HepG2 (cell line): ENCODE results near the gene ZNF530. TPM values are rescaled to one million over a fixed set of nuclear protein-coding genes. Genes with fewer than 3 reads are reported as not detected.

Source experiments
- AKAP8 ChIP-seq: sonication (generic); formaldehyde crosslinking; IDR thresholded peaks from 2 replicates; pipeline ENCODE4 v1.5.1; 2020; ENCODE audit warnings: mild to moderate bottlenecking, missing genetic modification reagents
- CREB1 ChIP-seq, 2 experiments: fragments of 450-650 bp in 1 of 2; IDR thresholded peaks; 2 replicates each; pipeline ENCODE4 v1.6.1; 2016 to 2017; ENCODE audit warnings: control low read depth in 1 of 2, mild to moderate bottlenecking in 1 of 2, missing compliant biosample characterization in 1 of 2, missing genetic modification characterization in 1 of 2
- HMG20B ChIP-seq: conservative IDR thresholded peaks from 2 replicates; pipeline ENCODE4 v1.6.1; 2016; ENCODE audit warnings: missing genetic modification reagents, missing compliant biosample characterization
- JUNB ChIP-seq: sonication (generic); formaldehyde crosslinking; IDR thresholded peaks from 2 replicates; pipeline ENCODE4 v1.8.0; 2022; ENCODE audit warnings: missing genetic modification reagents, mild to moderate bottlenecking, borderline replicate concordance
- MYNN ChIP-seq: sonication (generic); formaldehyde crosslinking; IDR thresholded peaks from 2 replicates; pipeline ENCODE4 v1.4.0; 2020; ENCODE audit warnings: mild to moderate bottlenecking, low read depth, missing genetic modification reagents
- NCOA5 ChIP-seq: sonication (generic); formaldehyde crosslinking; IDR thresholded peaks from 2 replicates; pipeline ENCODE4 v1.4.0; 2020; ENCODE audit warnings: missing genetic modification reagents
- ZNF34 ChIP-seq: sonication (generic); formaldehyde crosslinking; IDR thresholded peaks from 2 replicates; pipeline ENCODE4 v1.4.0; 2020; ENCODE audit warnings: mild to moderate bottlenecking, missing genetic modification reagents, borderline replicate concordance
- ZNF367 ChIP-seq: sonication (generic); formaldehyde crosslinking; IDR thresholded peaks from 2 replicates; pipeline ENCODE4 v1.4.0; 2020; ENCODE audit warnings: missing genetic modification reagents, borderline replicate concordance
- ZNF629 ChIP-seq: sonication (generic); formaldehyde crosslinking; conservative IDR thresholded peaks from 2 replicates; pipeline ENCODE4 v1.5.0; 2020; ENCODE audit warnings: missing genetic modification reagents
- ZNF773 ChIP-seq: sonication (generic); formaldehyde crosslinking; IDR thresholded peaks from 2 replicates; pipeline ENCODE4 v1.4.0; 2020; ENCODE audit warnings: missing genetic modification reagents, borderline replicate concordance
- polyA plus RNA-seq, 8 experiments: library from polyadenylated mRNA; depleted of rRNA in 3 of 8; stranded (reverse) in 7 of 8; unstranded in 1 of 8; fragments of >200 nt; fragmentation: Illumina TruSeq in 4 of 8; extraction: Trizol in 4 of 8; gene quantifications; 2 replicates each; pipeline versions ENCODE4 v1.2.1 to v1.2.3, GENCODE V29; 2011 to 2016; ENCODE audit warnings: low read depth in 4 of 8, missing spikeins in 1 of 8, mixed read lengths in 1 of 8; ENCODE audit not compliant: insufficient read depth in 1 of 8
- total RNA-seq, 5 experiments: library from RNA; depleted of rRNA; stranded (reverse); fragments of >200 nt; fragmentation: Illumina TruSeq; extraction: Trizol; gene quantifications; 2 replicates each; pipeline ENCODE4 v1.2.3, GENCODE V29; 2016; ENCODE audit warnings: low read depth in 1 of 5
- TF ChIP-seq, protein P1 (sequence below): IDR thresholded peaks from 2 replicates; pipeline ENCODE4 v1.6.1; 2016; ENCODE audit warnings: low read depth, missing genetic modification reagents, missing compliant biosample characterization
- TF ChIP-seq, protein P2 (sequence below): sonication (generic); formaldehyde crosslinking; IDR thresholded peaks from 2 replicates; pipeline ENCODE4 v1.4.0; 2020; ENCODE audit warnings: mild to moderate bottlenecking, missing genetic modification reagents

Gene ZNF530
- total and polyA plus RNA-seq, 2 of the 13 experiments (the other 11 are each of a cell fraction or from before 2014, with no cell fraction given) = 1.1 to 7.8 TPM

GRCh38 chr19:57559404-57560025, 40.2 kb upstream of the ZNF530 start, which contains the start of gene ZNF550 (continued):
- TF ChIP-seq AKAP8 (CRISPR knock-in tag) = peak; percentile 33; the same call in 1 of the 2 replicates
- TF ChIP-seq MYNN = no peak
- no peak for TF ChIP-seq JUNB (CRISPR knock-in tag)
- no peak for TF ChIP-seq ZNF34 (CRISPR knock-in tag)
- no peak for TF ChIP-seq ZNF773 (CRISPR knock-in tag)
- no peak for TF ChIP-seq ZNF367 (CRISPR knock-in tag)
- TF ChIP-seq CREB1 (IDR thresholded peaks at IDR 0.05) = peak; percentile 81
- peak; percentile 93 for TF ChIP-seq CREB1 (CRISPR knock-in tag; IDR thresholded peaks at IDR 0.05)
- no peak for TF ChIP-seq ZNF629
- TF ChIP-seq, protein P1, sequence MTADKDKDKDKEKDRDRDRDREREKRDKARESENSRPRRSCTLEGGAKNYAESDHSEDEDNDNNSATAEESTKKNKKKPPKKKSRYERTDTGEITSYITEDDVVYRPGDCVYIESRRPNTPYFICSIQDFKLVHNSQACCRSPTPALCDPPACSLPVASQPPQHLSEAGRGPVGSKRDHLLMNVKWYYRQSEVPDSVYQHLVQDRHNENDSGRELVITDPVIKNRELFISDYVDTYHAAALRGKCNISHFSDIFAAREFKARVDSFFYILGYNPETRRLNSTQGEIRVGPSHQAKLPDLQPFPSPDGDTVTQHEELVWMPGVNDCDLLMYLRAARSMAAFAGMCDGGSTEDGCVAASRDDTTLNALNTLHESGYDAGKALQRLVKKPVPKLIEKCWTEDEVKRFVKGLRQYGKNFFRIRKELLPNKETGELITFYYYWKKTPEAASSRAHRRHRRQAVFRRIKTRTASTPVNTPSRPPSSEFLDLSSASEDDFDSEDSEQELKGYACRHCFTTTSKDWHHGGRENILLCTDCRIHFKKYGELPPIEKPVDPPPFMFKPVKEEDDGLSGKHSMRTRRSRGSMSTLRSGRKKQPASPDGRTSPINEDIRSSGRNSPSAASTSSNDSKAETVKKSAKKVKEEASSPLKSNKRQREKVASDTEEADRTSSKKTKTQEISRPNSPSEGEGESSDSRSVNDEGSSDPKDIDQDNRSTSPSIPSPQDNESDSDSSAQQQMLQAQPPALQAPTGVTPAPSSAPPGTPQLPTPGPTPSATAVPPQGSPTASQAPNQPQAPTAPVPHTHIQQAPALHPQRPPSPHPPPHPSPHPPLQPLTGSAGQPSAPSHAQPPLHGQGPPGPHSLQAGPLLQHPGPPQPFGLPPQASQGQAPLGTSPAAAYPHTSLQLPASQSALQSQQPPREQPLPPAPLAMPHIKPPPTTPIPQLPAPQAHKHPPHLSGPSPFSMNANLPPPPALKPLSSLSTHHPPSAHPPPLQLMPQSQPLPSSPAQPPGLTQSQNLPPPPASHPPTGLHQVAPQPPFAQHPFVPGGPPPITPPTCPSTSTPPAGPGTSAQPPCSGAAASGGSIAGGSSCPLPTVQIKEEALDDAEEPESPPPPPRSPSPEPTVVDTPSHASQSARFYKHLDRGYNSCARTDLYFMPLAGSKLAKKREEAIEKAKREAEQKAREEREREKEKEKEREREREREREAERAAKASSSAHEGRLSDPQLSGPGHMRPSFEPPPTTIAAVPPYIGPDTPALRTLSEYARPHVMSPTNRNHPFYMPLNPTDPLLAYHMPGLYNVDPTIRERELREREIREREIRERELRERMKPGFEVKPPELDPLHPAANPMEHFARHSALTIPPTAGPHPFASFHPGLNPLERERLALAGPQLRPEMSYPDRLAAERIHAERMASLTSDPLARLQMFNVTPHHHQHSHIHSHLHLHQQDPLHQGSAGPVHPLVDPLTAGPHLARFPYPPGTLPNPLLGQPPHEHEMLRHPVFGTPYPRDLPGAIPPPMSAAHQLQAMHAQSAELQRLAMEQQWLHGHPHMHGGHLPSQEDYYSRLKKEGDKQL = no peak
- TF ChIP-seq, protein P2, sequence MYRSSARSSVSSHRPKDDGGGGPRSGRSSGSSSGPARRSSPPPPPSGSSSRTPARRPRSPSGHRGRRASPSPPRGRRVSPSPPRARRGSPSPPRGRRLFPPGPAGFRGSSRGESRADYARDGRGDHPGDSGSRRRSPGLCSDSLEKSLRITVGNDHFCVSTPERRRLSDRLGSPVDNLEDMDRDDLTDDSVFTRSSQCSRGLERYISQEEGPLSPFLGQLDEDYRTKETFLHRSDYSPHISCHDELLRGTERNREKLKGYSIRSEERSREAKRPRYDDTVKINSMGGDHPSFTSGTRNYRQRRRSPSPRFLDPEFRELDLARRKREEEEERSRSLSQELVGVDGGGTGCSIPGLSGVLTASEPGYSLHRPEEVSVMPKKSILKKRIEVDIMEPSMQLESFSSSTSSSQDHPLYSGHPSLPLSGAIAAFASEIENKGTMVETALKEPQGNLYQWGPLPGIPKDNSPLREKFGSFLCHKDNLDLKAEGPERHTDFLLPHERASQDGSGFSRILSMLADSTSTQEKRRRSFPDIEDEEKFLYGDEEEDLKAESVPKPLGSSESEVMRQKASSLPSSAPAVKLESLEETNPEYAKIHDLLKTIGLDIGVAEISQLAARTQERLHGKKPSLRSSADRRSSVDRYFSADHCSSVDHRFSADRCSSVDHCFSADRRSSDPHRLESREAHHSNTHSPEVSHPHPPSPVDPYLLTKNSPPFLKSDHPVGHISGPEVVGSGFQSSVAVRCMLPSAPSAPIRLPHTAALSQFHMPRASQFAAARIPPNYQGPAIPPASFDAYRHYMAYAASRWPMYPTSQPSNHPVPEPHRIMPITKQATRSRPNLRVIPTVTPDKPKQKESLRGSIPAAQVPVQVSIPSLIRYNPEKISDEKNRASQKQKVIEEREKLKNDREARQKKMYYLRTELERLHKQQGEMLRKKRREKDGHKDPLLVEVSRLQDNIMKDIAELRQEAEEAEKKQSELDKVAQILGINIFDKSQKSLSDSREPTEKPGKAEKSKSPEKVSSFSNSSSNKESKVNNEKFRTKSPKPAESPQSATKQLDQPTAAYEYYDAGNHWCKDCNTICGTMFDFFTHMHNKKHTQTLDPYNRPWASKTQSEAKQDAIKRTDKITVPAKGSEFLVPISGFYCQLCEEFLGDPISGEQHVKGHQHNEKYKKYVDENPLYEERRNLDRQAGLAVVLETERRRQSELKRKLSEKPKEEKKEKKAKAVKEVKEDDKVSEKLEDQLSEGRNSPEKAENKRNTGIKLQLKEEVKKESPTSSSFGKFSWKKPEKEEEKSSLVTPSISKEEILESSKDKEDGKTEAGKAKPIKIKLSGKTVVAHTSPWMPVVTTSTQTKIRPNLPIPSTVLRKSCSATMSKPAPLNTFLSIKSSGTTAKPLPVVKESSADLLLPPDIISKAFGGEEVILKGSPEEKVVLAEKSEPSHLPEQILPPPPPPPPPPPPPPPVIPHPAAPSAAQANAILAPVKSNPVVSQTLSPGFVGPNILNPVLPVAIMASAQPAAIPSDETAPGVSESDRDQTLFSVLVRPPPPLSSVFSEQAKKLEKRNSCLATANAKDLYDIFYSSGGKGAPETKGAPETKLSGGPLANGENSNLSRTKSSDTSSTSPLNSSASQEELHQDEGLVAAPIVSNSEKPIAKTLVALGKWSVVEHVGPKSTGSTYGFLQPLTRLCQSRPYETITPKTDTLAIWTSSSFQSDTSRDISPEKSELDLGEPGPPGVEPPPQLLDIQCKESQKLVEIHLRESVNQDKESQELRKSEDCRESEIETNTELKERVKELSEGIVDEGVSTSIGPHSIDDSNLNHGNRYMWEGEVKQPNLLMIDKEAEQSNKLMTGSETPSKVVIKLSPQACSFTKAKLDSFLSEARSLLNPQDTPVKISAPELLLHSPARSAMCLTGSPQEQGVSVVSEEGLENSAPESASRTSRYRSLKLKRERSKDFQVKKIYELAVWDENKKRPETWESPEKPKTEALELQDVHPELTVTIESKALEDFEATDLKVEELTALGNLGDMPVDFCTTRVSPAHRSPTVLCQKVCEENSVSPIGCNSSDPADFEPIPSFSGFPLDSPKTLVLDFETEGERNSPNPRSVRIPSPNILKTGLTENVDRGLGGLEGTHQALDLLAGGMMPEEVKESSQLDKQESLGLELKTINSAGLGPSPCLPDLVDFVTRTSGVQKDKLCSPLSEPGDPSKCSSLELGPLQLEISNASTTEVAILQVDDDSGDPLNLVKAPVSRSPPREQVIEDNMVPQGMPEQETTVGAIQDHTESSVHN (CRISPR knock-in tag) = no peak
- TF ChIP-seq HMG20B (CRISPR knock-in tag) = no peak
- no peak for TF ChIP-seq NCOA5 (CRISPR knock-in tag)
